Neural progenitor cell (in vitro differentiated cells): ENCODE measurements around the gene RPS6KA2. TPM values are rescaled to one million over a fixed set of nuclear protein-coding genes. Genes with fewer than 3 reads are reported as not detected.

ENCODE experiments used
- DNase-seq: peaks from one replicate; pipeline ENCODE4 v3.0.0-alpha.2; 2016; ENCODE audit warnings: low spot score
- H2AFZ ChIP-seq: fragments of 200-600 bp; sonication (generic); replicated peaks from 2 replicates; pipeline ENCODE4 v1.6.1; 2016; ENCODE audit warnings: antibody characterized with exemption
- H3F3A ChIP-seq: fragments of 200-600 bp; sonication (generic); 2 replicates; pipeline ENCODE4 v1.6.1; 2016; ENCODE audit warnings: antibody characterized with exemption, low read depth
- H3K27ac ChIP-seq: fragments of 200-600 bp; sonication (generic); 2 replicates; pipeline ENCODE4 v1.5.1; 2016; ENCODE audit warnings: mild to moderate bottlenecking
- H3K27me3 ChIP-seq: fragments of 200-600 bp; sonication (generic); 2 replicates; pipeline ENCODE4 v1.6.1; 2016; ENCODE audit warnings: mild to moderate bottlenecking, moderate library complexity
- H3K36me3 ChIP-seq: fragments of 200-600 bp; sonication (generic); 2 replicates; pipeline ENCODE4 v1.5.1; 2016
- H3K4me1 ChIP-seq: fragments of 200-600 bp; sonication (generic); 2 replicates; pipeline ENCODE4 v1.6.1; 2016; ENCODE audit warnings: mixed run types
- H3K4me2 ChIP-seq: fragments of 200-600 bp; sonication (generic); 2 replicates; pipeline ENCODE4 v1.6.1; 2016
- H3K4me3 ChIP-seq: fragments of 200-600 bp; sonication (generic); 2 replicates; pipeline ENCODE4 v1.5.1; 2016
- H3K79me2 ChIP-seq: fragments of 200-600 bp; sonication (generic); 2 replicates; pipeline ENCODE4 v1.6.1; 2016; ENCODE audit warnings: low read depth
- H3K9ac ChIP-seq: fragments of 200-600 bp; sonication (generic); 2 replicates; pipeline ENCODE4 v1.6.1; 2016
- H3K9me3 ChIP-seq: fragments of 200-600 bp; sonication (generic); 2 replicates; pipeline ENCODE4 v1.5.1; 2016; ENCODE audit warnings: low read depth
- H4K20me1 ChIP-seq: fragments of 200-600 bp; sonication (generic); 2 replicates; pipeline ENCODE4 v1.6.1; 2016; ENCODE audit warnings: low read depth
- H3K27ac Mint-ChIP-seq: 3 replicates; pipeline ENCODE4 v1.8.0; 2021; ENCODE audit warnings: mixed read lengths
- H3K27me3 Mint-ChIP-seq: 2 replicates; pipeline ENCODE4 v1.8.0; 2022; ENCODE audit warnings: low read depth, mild to moderate bottlenecking, inconsistent platforms, moderate library complexity, mixed read lengths; ENCODE audit not compliant: insufficient read depth
- H3K36me3 Mint-ChIP-seq: 3 replicates; pipeline ENCODE4 v1.8.0; 2021; ENCODE audit warnings: mixed read lengths
- H3K4me1 Mint-ChIP-seq: 3 replicates; pipeline ENCODE4 v1.8.0; 2021; ENCODE audit warnings: mixed read lengths
- H3K4me3 Mint-ChIP-seq: 3 replicates; pipeline ENCODE4 v1.8.0; 2021; ENCODE audit warnings: mild to moderate bottlenecking, moderate library complexity, mixed read lengths
- H3K9me3 Mint-ChIP-seq: 3 replicates; pipeline ENCODE4 v1.8.0; 2020; ENCODE audit warnings: mixed read lengths
- EZH2 ChIP-seq: fragments of 200-600 bp; sonication (generic); IDR thresholded peaks from 2 replicates; pipeline ENCODE4 v1.6.1; 2017; ENCODE audit warnings: antibody characterized with exemption, mild to moderate bottlenecking, moderate library complexity
- EZH2phosphoT487 ChIP-seq: fragments of 200-600 bp; sonication (generic); IDR thresholded peaks from 2 replicates; pipeline ENCODE4 v1.6.1; 2017; ENCODE audit warnings: antibody characterized with exemption
- total RNA-seq: library from RNA; depleted of rRNA; stranded (reverse); fragments of >200 nt; gene quantifications from 2 replicates; pipeline ENCODE4 v1.2.3, GENCODE V29; 2015; ENCODE audit warnings: low replicate concordance
- TF ChIP-seq, protein P1 (sequence below): fragments of 200-600 bp; sonication (generic); IDR thresholded peaks from 2 replicates; pipeline ENCODE4 v1.5.1; 2017; ENCODE audit warnings: antibody characterized with exemption, mild to moderate bottlenecking

RPS6KA2 gene
- total RNA-seq, 1 donor from 2014 or later: 8.2 TPM

- peaks cover 28% of the 10 kb centered on the region for H3K79me2 ChIP-seq
- H3K4me1 ChIP-seq: peaks cover 7% of the 10 kb centered on the region
- no peak overlapping the region for H3K4me3 ChIP-seq
- no peak overlapping the region for H3K9ac ChIP-seq
- Mint-ChIP-seq H3K36me3 (peaks cover 23% of the 10 kb centered on the region), H3K4me3 (no peak overlapping the region), H3K4me1 (peaks cover 31% of the 10 kb centered on the region), H3K27me3 (peaks cover 2% of the 10 kb centered on the region), H3K9me3 (no peaks in the 10 kb centered on the region), H3K27ac (no peak overlapping the region)
- no peak overlapping the region for H2AFZ ChIP-seq
- no peak overlapping the region for H3K27ac ChIP-seq
- DNase-seq: no peak
- H3K36me3 ChIP-seq: no peaks in the 10 kb centered on the region
- H3F3A ChIP-seq: no peaks in the 10 kb centered on the region
- no peak for TF ChIP-seq EZH2phosphoT487
- TF ChIP-seq, protein P1, sequence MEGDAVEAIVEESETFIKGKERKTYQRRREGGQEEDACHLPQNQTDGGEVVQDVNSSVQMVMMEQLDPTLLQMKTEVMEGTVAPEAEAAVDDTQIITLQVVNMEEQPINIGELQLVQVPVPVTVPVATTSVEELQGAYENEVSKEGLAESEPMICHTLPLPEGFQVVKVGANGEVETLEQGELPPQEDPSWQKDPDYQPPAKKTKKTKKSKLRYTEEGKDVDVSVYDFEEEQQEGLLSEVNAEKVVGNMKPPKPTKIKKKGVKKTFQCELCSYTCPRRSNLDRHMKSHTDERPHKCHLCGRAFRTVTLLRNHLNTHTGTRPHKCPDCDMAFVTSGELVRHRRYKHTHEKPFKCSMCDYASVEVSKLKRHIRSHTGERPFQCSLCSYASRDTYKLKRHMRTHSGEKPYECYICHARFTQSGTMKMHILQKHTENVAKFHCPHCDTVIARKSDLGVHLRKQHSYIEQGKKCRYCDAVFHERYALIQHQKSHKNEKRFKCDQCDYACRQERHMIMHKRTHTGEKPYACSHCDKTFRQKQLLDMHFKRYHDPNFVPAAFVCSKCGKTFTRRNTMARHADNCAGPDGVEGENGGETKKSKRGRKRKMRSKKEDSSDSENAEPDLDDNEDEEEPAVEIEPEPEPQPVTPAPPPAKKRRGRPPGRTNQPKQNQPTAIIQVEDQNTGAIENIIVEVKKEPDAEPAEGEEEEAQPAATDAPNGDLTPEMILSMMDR: no peak
- H3K27me3 ChIP-seq: no peaks in the 10 kb centered on the region
- H3K4me2 ChIP-seq: no peak overlapping the region
- peaks cover 19% of the 10 kb centered on the region for H4K20me1 ChIP-seq
- no peaks in the 10 kb centered on the region for H3K9me3 ChIP-seq
These were observed 8.8 kb downstream of the RPS6KA2 start for GRCh38 chr6:166618251-166618650.

GRCh38 chr6:166617359-166617758, 9.7 kb downstream of the RPS6KA2 start:
- Histone ChIP-seq H3K4me2 (no peak overlapping the region), H4K20me1 (peaks cover 19% of the 10 kb centered on the region), H3K79me2 (peaks cover 24% of the 10 kb centered on the region), H3K36me3 (no peaks in the 10 kb centered on the region), H3K27me3 (no peaks in the 10 kb centered on the region), H3K4me3 (no peak overlapping the region), H3F3A (no peaks in the 10 kb centered on the region), H3K27ac (no peak overlapping the region), H2AFZ (no peak overlapping the region), H3K9me3 (no peaks in the 10 kb centered on the region), H3K4me1 (peaks cover 7% of the 10 kb centered on the region), H3K9ac (no peak overlapping the region)
- H3K4me1 Mint-ChIP-seq: peaks cover 39% of the 10 kb centered on the region
- peaks cover 4% of the 10 kb centered on the region for H3K27me3 Mint-ChIP-seq
- no peaks in the 10 kb centered on the region for H3K9me3 Mint-ChIP-seq
- TF ChIP-seq EZH2 (no peak), EZH2phosphoT487 (no peak)
- TF ChIP-seq, protein P1: no peak
- no peak overlapping the region for H3K27ac Mint-ChIP-seq
- H3K4me3 Mint-ChIP-seq: no peak overlapping the region
- H3K36me3 Mint-ChIP-seq: peaks cover 23% of the 10 kb centered on the region
- no peak for DNase-seq

DNA sequence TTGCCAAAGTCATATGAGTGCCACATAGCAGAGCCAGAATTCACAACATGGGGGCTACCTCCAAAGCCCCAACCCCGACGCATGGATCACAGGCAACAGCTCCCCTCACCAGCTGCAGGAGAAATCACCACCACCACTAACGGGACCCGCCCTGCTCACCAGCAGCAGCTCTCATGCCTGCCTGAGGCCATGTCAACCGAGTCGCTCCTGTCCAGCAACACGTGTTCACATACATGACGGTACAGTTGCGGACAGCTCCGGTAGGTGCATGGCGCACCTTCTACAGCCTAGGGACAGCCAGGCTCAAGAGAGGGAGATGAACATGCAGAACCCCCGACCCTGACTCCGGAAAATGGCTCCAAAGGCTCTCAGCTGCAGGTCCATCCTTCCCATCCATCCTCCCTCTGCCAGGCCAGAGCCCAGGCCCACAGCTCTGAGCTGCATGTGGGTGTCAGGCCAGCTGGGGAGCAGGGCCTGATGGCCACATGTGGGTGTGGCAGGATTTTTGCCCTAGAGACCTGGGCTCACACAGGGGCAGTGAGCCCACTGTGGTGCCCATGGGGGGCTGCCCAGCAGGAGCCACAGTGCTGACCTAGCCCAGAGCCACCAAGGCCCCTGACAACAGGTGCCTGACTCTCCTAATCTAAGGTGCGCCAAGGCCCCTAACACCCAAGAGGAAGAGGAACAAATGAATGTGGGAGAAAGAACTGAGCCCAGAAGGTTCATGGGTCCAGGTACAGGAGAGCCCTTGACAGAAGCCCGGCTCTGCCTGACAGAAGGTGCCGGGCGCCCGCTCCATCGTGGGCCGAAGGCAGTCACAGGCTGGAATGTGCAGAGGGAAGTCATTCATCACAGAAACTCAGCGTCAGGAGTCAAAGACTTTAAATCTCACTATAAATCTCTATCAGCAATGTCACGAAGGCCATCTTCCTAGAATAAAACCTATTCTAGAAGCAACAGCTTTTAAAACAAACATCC, 10.5 kb downstream of the RPS6KA2 start:
- H3K79me2 ChIP-seq: peaks cover 16% of the 10 kb centered on the region
- H3K4me3 Mint-ChIP-seq: no peak overlapping the region

More for the DNA sequence above, 10.5 kb downstream of the RPS6KA2 start:
- Histone ChIP-seq H3K36me3 (no peaks in the 10 kb centered on the region), H3K4me1 (peaks cover 7% of the 10 kb centered on the region), H3K27ac (no peak overlapping the region), H3K4me2 (no peak overlapping the region), H3K27me3 (no peaks in the 10 kb centered on the region), H4K20me1 (peaks cover 22% of the 10 kb centered on the region), H3K9ac (no peak overlapping the region), H2AFZ (no peak overlapping the region), H3K4me3 (no peak overlapping the region), H3K9me3 (no peaks in the 10 kb centered on the region), H3F3A (no peaks in the 10 kb centered on the region)
- no peak for TF ChIP-seq EZH2phosphoT487
- TF ChIP-seq EZH2: no peak
- TF ChIP-seq, protein P1: no peak
- Mint-ChIP-seq H3K9me3 (no peaks in the 10 kb centered on the region), H3K4me1 (peaks cover 40% of the 10 kb centered on the region), H3K27me3 (peaks cover 4% of the 10 kb centered on the region), H3K27ac (no peak overlapping the region), H3K36me3 (peaks cover 23% of the 10 kb centered on the region)
- DNase-seq: no peak
